ENCODE data around the gene GRID2. TPM values are rescaled to one million over a fixed set of nuclear protein-coding genes. Genes with fewer than 3 reads are reported as not detected.

The GRID2 gene
- total and polyA plus RNA-seq, 9 of the 15 experiments (the other 6 are each of a cell fraction or from before 2014, with no cell fraction given): 0.04 TPM; not detected in 7

DNA sequence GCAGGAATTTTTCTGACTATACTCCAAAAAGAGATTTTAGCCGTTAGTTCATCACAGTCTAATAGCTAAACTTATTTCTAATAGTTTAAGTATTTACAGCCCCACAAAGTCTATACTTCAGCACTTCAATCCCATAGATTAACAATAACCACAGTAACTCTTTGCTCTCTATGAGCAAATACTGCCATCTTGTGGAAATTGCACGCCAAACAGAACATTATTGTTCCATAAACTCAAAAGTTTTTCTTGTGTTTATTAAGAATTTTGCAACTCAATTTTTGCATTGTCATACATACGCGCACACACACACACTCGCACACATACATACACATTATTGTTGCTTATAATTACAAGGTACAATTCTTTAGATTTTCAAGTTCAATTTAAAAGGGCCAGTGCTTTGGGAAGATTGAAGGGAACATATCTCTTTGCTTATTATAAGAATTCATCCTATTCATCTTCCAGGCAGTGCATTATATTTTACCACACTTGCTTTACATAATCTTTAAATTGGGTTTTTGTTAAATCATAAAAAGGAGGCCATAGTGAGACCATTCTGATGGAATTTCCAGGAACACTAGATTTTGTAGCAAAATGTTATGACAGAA lies 1461.0 kb downstream of the GRID2 start:
- Histone ChIP-seq H3K27me3 (ENCODE audit: control insufficient read depth in 2 of 2, insufficient read depth in 2 of 2, low read length in 2 of 2) (no peaks in the 10 kb centered on the region), H3K79me2 (ENCODE audit: control insufficient read depth, insufficient read depth, low read length) (no peaks in the 10 kb centered on the region), H2AFZ (ENCODE audit: low read depth, low read length) (no peak overlapping the region), H3K9me3 (replicated peaks; ENCODE audit: control insufficient read depth, insufficient read depth, low read depth, low read length) (no peaks in the 10 kb centered on the region), H3K36me3 (ENCODE audit: control insufficient read depth, insufficient read depth, low read length) (no peaks in the 10 kb centered on the region), H3K4me2 (ENCODE audit: insufficient read depth, low read length) (no peak overlapping the region), H3K27ac (ENCODE audit: extremely low read depth, low read depth, low read length) (no peak overlapping the region), H3K9me1 (ENCODE audit: control insufficient read depth, insufficient read depth, low read length) (no peaks in the 10 kb centered on the region), H4K20me1 (replicated peaks; ENCODE audit: control insufficient read depth, insufficient read depth, low read length) (no peaks in the 10 kb centered on the region), H3K9ac (ENCODE audit: insufficient read depth in 1 of 2, low read depth in 2 of 2, low read length in 2 of 2) (no peak overlapping the region), H3K4me3 (no peak overlapping the region), H3K4me1 (replicated peaks in 1 of 2; ENCODE audit: control insufficient read depth in 2 of 2, insufficient read depth in 2 of 2, low read length in 2 of 2) (no peaks in the 10 kb centered on the region)
- FAIRE-seq: peak; percentile 35
- POLR2A ChIA-PET: no interaction called here
- peak; percentile 24 to 47 (median 36) for DNase-seq (ENCODE audit: extremely low read depth in 1 of 4, low spot score in 3 of 4)
- no TSS peak for BruUV-seq (replicated peaks)
- intact Hi-C loops (cut with micrococcal nuclease) (no loop called here), in situ Hi-C loops (cut with MboI) (no loop called here)
- CTCF ChIA-PET (ENCODE audit: low intra/inter-chr PET ratio): no interaction called here
- peak; percentile 75; the same call in 2 of the 3 replicates for ATAC-seq
- WGBS (ENCODE audit: insufficient coverage, low coverage, missing lambda C conversion rate): 0% methylated on average over 5 of the region's 5 CpGs
- TF ChIP-seq ZNF79 (CRISPR knock-in tag; IDR thresholded peaks at IDR 0.05; ENCODE audit: low read depth) (no peak), SMC3 (conservative IDR thresholded peaks at IDR 0.05; ENCODE audit: insufficient read depth, low read depth, low read length) (peak; percentile 63; the same call in 1 of the 2 replicates), ZFP30 (CRISPR knock-in tag; IDR thresholded peaks at IDR 0.05; ENCODE audit: borderline replicate concordance) (no peak), RBM34 (IDR thresholded peaks at IDR 0.05; ENCODE audit: borderline replicate concordance, insufficient read depth, low read length) (no peak), HNRNPH1 (optimal IDR thresholded peaks at IDR 0.05; ENCODE audit: low read depth, low read length) (no peak), ZNF316 (IDR thresholded peaks at IDR 0.05) (peak; percentile 52), RAD21 (CRISPR knock-in tag; conservative IDR thresholded peaks at IDR 0.05 in 1 of 2, IDR thresholded peaks at IDR 0.05 in 1 of 2) (peak; percentile 76 to 80), SP1 (CRISPR knock-in tag; IDR thresholded peaks at IDR 0.05) (no peak), FOXK2 (conservative IDR thresholded peaks at IDR 0.05 in 1 of 2, IDR thresholded peaks at IDR 0.05 in 1 of 2; ENCODE audit: low read depth in 2 of 2) (no peak), PTRF (tag; IDR thresholded peaks at IDR 0.05) (no peak)
- TF ChIP-seq, protein P1, sequence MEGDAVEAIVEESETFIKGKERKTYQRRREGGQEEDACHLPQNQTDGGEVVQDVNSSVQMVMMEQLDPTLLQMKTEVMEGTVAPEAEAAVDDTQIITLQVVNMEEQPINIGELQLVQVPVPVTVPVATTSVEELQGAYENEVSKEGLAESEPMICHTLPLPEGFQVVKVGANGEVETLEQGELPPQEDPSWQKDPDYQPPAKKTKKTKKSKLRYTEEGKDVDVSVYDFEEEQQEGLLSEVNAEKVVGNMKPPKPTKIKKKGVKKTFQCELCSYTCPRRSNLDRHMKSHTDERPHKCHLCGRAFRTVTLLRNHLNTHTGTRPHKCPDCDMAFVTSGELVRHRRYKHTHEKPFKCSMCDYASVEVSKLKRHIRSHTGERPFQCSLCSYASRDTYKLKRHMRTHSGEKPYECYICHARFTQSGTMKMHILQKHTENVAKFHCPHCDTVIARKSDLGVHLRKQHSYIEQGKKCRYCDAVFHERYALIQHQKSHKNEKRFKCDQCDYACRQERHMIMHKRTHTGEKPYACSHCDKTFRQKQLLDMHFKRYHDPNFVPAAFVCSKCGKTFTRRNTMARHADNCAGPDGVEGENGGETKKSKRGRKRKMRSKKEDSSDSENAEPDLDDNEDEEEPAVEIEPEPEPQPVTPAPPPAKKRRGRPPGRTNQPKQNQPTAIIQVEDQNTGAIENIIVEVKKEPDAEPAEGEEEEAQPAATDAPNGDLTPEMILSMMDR (IDR thresholded peaks at IDR 0.05 in 2 of 3, conservative IDR thresholded peaks at IDR 0.05 in 1 of 3; ENCODE audit: insufficient read depth in 2 of 3, low read depth in 1 of 3, low read length in 3 of 3): peak; percentile 30 to 82 (median 55); a peak in 5 of 6 replicates
- TF ChIP-seq, protein P2, sequence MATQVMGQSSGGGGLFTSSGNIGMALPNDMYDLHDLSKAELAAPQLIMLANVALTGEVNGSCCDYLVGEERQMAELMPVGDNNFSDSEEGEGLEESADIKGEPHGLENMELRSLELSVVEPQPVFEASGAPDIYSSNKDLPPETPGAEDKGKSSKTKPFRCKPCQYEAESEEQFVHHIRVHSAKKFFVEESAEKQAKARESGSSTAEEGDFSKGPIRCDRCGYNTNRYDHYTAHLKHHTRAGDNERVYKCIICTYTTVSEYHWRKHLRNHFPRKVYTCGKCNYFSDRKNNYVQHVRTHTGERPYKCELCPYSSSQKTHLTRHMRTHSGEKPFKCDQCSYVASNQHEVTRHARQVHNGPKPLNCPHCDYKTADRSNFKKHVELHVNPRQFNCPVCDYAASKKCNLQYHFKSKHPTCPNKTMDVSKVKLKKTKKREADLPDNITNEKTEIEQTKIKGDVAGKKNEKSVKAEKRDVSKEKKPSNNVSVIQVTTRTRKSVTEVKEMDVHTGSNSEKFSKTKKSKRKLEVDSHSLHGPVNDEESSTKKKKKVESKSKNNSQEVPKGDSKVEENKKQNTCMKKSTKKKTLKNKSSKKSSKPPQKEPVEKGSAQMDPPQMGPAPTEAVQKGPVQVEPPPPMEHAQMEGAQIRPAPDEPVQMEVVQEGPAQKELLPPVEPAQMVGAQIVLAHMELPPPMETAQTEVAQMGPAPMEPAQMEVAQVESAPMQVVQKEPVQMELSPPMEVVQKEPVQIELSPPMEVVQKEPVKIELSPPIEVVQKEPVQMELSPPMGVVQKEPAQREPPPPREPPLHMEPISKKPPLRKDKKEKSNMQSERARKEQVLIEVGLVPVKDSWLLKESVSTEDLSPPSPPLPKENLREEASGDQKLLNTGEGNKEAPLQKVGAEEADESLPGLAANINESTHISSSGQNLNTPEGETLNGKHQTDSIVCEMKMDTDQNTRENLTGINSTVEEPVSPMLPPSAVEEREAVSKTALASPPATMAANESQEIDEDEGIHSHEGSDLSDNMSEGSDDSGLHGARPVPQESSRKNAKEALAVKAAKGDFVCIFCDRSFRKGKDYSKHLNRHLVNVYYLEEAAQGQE (IDR thresholded peaks at IDR 0.05; ENCODE audit: borderline replicate concordance): peak; percentile 63
- TF ChIP-seq, protein P2 (CRISPR knock-in tag; IDR thresholded peaks at IDR 0.05; ENCODE audit: low read depth): no peak
